GM12864 (cell line): Measurements from ENCODE around the gene ITPKB.
A peak's percentile ranks its signal among the peaks of the same experiment; 100 is the strongest.
"Not testable (repeated sequence)": the region's sequence is repeated elsewhere in the genome, so short reads cannot be mapped to it uniquely, and the experiment has no call there.

ENCODE experiments used
- DNase-seq: peaks from one replicate; pipeline ENCODE4 v3.0.0-alpha.2; 2011; ENCODE audit warnings: low read depth
- H3K4me3 ChIP-seq: 2 replicates; pipeline ENCODE4 v1.5.1; 2011; ENCODE audit warnings: mild to moderate bottlenecking, low read depth, low read length, control low read depth
- TF ChIP-seq, protein P1 (sequence below): IDR thresholded peaks from 2 replicates; pipeline ENCODE4 v1.5.1; 2011; ENCODE audit warnings: low read depth, mild to moderate bottlenecking, moderate library complexity, low read length, control low read depth, inconsistent platforms; ENCODE audit errors: missing control alignments

The ITPKB gene

DNA sequence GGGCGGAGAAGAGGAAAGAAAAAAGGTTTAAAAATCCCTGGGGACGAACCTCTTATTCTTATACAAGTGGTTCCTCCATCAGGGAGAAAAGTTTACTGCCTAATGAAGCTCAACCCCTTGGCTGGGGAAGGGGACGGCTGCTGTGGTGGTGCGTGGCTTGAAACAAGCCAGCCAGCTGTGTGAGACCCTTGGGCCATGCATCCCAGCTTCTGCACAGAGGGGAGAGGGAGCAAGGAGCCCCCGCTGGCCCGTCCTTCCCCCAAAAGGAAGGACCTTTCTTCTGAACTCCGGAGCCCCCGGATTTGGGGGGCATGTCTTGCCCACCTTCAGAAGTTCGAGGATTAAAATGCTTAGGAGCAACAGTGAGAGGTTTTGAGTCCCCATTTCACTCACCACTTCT is 123.2 kb downstream of the ITPKB start:
- no peak for DNase-seq
- H3K4me3 ChIP-seq: no peak overlapping the region
- TF ChIP-seq, protein P1, sequence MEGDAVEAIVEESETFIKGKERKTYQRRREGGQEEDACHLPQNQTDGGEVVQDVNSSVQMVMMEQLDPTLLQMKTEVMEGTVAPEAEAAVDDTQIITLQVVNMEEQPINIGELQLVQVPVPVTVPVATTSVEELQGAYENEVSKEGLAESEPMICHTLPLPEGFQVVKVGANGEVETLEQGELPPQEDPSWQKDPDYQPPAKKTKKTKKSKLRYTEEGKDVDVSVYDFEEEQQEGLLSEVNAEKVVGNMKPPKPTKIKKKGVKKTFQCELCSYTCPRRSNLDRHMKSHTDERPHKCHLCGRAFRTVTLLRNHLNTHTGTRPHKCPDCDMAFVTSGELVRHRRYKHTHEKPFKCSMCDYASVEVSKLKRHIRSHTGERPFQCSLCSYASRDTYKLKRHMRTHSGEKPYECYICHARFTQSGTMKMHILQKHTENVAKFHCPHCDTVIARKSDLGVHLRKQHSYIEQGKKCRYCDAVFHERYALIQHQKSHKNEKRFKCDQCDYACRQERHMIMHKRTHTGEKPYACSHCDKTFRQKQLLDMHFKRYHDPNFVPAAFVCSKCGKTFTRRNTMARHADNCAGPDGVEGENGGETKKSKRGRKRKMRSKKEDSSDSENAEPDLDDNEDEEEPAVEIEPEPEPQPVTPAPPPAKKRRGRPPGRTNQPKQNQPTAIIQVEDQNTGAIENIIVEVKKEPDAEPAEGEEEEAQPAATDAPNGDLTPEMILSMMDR: no peak

DNA sequence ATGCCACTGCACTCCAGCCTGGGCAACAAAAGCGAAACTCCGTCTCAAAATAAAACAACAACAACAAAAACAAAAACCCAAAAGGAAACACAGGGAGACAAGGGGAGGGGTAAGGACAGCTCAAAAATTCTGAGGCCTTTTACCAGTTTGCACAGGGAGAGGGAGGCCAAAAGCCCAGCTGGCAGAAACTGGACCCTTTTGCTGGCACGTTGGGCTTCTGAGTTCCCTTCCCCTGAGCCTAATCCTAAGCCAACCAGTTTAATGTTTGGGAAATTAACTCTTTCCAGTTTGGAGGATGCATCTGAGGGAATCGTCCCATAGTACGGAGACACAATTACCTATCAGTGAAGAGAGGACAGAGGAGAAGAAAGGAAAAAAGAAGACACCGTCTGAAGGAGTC is 127.1 kb downstream of the ITPKB start:
- not testable (repeated sequence) for DNase-seq, H3K4me3 ChIP-seq

DNA sequence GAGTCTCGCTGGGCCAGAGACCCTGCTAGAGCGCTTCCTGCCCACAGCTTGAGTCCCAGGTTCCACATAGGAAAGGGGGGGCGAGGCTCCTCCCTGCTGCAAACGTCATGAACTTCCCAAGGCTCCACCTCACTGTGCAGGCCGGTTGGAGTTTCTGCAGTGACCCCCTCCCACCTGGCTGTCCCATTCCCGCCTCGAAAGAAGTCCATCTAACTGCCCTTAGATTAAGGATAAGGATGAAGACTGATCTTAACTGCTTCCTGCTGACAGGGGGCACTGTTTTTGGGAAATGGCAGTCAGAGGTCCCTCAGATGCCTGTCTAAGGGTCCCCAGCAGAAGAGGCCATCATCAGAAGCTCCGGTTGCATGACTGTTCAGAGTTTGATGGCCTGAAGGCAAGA is 127.8 kb downstream of the ITPKB start:
- H3K4me3 ChIP-seq: no peak overlapping the region
- DNase-seq: no peak
- TF ChIP-seq, protein P1: no peak

DNA sequence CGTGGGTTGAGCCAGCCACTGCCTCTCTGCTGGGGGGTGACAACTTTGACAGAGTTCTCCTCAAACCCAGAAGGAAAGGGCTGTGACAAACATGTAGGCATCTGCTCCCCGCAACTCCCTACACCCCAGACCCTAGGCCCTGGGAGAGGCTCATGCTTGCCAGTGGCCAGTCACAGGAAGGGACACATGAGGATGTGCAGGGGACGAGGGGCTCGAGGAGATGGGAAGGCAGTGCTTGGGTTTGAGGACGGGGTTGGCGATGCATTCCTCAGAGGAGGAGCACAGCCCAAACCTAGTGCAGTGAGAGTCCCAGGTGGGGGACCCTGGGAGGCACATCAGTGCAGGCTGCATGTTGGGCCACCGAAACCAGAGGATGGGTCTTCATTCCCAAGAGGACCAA is 128.4 kb downstream of the ITPKB start:
- H3K4me3 ChIP-seq: no peak overlapping the region
- TF ChIP-seq, protein P1: no peak
- no peak for DNase-seq

DNA sequence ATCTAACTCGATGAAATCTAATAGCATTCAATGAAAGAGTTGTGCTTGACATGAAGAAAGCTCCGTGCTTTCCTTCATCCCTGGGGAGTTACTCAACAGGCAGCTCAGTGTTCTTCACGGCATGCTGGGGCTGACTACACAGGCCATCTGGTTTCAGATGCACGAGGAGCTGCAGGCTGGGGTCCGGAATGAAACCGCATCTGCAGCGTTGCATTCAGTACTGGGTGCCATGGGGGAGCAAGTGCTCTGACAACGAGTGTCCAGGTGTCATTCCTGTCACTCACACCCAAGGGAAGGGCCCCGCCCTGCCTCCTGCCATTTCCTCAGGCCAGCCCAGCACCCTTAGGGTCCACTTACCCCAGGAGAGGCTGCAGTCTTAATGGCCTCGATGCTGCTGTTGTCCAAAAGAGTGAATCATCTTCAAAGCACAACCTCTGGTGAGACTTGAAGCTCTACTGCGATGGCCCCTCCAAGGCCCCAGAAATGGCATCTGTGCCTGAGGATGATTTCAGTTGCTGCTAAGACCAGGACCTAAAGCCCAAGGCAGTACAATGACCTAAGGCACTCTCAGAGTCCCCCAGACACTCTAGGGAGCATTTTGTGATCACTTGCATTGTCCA is 129.1 kb downstream of the ITPKB start:
- DNase-seq: no peak
- TF ChIP-seq, protein P1: no peak

DNA sequence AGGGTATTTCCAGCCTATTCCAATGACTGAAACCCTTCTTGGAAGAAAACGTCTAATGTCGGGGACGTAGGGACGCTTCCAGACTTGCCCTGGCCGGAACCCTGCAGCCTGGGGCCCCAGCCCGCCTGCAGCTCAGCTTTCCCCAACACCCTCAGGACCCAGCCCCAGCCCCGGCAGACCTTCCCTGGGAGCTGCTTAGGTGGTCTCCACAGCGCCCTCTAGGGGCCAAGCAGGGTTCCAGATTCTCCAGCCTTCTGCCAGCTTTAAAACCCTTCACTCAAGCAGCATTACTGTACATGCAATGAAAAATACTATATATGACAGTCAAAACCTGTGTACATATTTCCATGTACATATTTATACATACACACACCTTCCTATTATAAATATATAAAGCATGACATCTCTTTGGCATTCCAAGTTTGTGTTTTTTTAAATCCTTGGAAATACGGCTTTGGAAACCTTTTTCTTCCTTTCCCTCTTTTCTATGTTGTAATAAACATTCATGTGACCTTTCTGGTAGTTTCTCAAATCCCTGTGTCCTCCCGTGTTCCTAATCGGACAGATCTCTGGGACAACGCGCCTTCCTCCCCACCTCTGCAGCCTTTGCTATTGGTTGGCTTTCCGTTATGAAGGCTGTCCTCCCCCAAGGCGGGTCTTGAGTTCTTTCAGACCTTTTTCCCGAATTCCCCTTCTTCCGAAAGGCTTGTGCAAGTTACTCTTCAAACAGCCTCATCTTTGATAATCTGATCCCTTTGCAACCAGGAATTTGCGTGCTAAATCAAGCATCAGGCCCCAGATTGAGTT is 130.2 kb downstream of the ITPKB start:
- DNase-seq: no peak

More for the DNA sequence above, 129.1 kb downstream of the ITPKB start:
- no peak overlapping the region for H3K4me3 ChIP-seq

DNA sequence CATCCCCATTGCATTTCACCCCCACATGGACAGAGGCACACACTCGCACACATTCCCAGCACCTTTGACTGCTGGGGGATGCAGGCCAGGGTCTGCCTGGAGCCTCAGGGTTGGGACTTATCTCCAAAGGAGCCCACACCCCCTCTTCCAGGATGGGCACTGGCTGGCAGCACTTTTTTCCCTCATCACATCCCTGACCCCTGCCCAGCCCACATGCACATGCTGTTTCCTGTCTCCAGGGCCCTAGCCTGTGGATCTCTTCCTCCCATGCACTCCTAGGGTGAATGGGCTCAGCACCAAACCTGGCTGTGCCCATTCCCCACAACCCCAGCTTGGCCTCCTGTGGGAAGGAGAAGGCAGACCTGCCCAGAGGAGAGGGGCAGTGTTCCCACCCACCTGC is 131.3 kb downstream of the ITPKB start:
- DNase-seq: no peak
- TF ChIP-seq, protein P1: no peak
- no peak overlapping the region for H3K4me3 ChIP-seq

More for the DNA sequence above, 130.2 kb downstream of the ITPKB start:
- TF ChIP-seq, protein P1: peak; percentile 87
- no peak overlapping the region for H3K4me3 ChIP-seq
